ENCODE measurements around the gene ACSL3. TPM values are rescaled to one million over a fixed set of nuclear protein-coding genes. Genes with fewer than 3 reads are reported as not detected.
"Not testable (repeated sequence)": the region's sequence is repeated elsewhere in the genome, so short reads cannot be mapped to it uniquely, and the experiment has no call there.

The ACSL3 gene
- total RNA-seq, 1 donor from 2014 or later, result 67.5 TPM

DNA sequence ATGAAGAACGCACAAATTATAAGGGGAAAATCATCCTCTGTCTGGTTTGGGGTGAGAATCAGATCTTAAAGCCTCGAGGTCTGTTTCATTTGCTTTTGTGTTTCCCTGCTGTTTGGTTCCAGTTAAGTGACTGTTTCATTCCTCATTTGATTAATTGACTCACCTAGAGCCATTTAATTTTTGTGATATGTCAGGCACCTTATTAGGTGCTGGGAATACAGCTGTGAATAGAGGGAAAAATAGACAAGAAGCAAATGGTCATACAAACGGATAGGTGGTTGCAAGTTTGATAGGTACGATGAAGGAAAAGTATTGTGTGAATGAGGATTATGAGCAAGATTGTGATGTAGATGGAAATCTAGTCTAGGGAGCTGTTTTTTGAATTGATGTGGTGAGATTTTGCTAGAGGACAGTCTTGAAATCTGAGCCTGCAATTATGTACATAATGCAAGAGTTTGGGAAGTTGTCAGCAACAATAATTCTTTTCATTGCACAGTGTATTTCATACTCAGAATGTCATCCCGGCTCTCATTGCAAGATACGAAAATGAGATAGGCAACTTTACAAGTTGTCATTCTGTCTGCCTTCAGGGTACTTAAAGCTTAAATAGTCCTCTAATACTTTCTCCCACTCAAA lies 2.2 kb downstream of the ACSL3 start:
- DNase-seq, result no peak
- peaks cover 4% of the 10 kb centered on the region for H3K36me3 Mint-ChIP-seq (ENCODE audit: low read depth)
- no peak overlapping the region for H3K27ac Mint-ChIP-seq
- H3K9me3 Mint-ChIP-seq, result no peaks in the 10 kb centered on the region
- intact Hi-C loops (cut with micrococcal nuclease), result loop anchor here (5.0 kb wide), 1 partner anchor 74 kb away; no protein-coding TSS in a partner anchor
- H3K4me1 Mint-ChIP-seq, result peaks cover 9% of the 10 kb centered on the region
- H3K4me3 Mint-ChIP-seq, result no peak overlapping the region
- H3K27me3 Mint-ChIP-seq, result peaks cover 4% of the 10 kb centered on the region

DNA sequence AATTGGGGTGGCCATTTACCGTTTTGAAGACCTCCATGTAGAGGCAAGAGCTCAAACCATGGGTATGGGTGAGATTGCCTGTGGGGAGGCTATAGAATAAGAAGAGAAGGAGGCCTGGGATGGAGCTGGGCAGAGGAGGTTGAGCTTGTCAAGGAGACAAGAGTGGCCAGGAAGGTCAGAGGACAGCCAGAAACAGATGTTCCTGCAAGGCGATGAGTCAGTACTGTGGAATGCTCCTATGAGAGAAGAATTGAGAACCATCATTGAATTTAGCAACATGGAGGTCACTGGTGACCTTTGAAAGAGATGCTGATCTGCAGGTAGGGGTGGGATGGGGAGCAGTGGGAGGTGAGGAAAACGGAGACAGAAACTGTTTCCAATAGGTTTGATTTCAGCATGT lies 3.5 kb downstream of the ACSL3 start:
- no peak overlapping the region for H3K4me3 Mint-ChIP-seq
- peaks cover 4% of the 10 kb centered on the region for H3K36me3 Mint-ChIP-seq (ENCODE audit: low read depth)
- H3K4me1 Mint-ChIP-seq, result peaks cover 9% of the 10 kb centered on the region
- DNase-seq, result no peak
- no peaks in the 10 kb centered on the region for H3K9me3 Mint-ChIP-seq
- no peak overlapping the region for H3K27ac Mint-ChIP-seq
- intact Hi-C loops (cut with micrococcal nuclease), result loop anchor here (5.0 kb wide), 1 partner anchor 73 kb away; no protein-coding TSS in a partner anchor
- H3K27me3 Mint-ChIP-seq, result peaks cover 2% of the 10 kb centered on the region

DNA sequence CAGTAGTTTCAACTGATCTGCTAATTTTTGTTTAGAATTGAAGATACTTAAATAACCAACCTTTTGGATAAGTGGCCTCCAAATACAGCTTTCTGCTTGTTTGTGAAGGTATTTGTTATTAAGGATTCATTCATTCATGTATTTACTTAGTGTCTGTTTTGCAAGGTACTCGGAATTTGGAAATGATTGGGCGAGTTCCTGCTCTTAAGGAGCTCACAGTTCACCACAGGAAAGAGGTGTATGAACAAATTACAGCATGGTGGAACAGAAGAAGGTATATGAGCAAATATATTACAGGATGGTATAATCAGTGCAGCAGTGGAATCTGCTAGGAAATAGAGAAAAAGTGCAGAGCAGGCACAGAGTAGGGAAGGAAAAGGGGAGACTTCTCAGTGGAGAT lies 4.5 kb downstream of the ACSL3 start:
- DNase-seq, result no peak
- Mint-ChIP-seq H3K9me3 (no peaks in the 10 kb centered on the region), H3K27ac (no peak overlapping the region), H3K4me3 (no peak overlapping the region), H3K27me3 (peaks cover 2% of the 10 kb centered on the region), H3K36me3 (ENCODE audit: low read depth) (peaks cover 4% of the 10 kb centered on the region), H3K4me1 (peaks cover 4% of the 10 kb centered on the region)
- intact Hi-C loops (cut with micrococcal nuclease), result no loop called here

DNA sequence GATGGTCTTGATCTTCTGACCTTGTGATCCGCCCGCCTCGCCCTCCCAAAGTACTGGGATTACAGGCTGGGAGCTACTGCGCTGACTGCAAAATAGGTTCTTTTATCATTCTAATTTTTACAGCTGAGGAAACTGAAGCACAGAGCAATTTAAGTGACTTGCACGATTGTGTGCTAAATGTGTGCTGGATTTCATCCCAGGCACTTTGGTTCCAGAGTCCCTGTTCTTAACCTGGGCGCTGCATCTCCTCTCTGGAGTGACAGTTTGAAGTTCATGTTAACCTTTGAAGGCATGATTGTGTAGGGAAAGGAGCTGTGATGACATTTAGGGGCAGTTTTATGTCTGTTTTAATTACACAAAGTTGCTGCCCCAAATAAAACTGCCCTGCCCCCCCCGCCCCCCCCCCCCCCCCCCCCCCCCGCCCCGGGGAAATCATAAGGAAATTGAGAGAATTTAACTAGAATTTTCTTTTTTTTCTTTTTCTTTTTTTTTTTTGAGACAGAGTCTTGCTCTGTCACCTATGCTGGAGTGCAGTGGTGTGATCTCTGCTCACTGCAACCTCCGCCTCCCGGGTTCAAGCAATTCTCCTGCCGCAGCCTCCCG lies 5.6 kb downstream of the ACSL3 start:
- Mint-ChIP-seq H3K4me1 (peaks cover 4% of the 10 kb centered on the region), H3K27me3 (peaks cover 2% of the 10 kb centered on the region), H3K36me3 (ENCODE audit: low read depth) (peaks cover 4% of the 10 kb centered on the region), H3K4me3 (no peak overlapping the region), H3K27ac (no peak overlapping the region), H3K9me3 (no peaks in the 10 kb centered on the region)
- no peak for DNase-seq
- intact Hi-C loops (cut with micrococcal nuclease), result no loop called here

DNA sequence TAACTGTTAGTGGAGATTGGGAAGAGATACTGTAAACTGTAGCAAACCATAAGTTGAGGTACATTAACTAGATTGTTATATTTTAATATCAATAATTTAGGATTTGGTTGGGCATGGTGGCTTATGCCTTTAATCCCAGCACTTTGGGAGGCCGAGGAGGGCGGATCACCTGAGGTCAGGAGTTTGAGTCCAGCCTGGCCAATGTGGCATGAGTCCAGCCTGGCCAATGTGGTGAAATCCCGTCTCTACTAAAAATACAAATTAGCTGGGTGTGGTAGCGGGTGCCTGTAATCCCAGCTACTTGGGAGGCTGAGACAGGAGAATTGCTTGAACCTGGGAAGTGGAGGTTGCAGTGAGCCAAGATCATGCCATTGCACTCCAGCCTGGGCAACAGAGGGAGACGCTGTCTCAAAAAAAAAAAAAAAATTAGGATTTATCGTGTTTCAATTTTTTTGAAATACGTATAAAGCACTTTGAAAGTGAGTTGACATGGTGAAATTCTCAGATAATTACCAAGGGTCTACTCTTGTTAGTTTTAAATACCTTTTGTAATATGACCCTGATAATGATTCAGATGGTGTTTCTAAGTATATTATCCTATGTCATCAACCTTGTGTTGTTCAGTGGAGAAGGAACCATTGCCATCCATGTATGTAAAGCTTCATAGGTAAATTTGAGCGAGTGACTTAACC lies 7.9 kb downstream of the ACSL3 start:
- H3K4me1 Mint-ChIP-seq; intact Hi-C loops (cut with micrococcal nuclease); H3K4me3 Mint-ChIP-seq; DNase-seq; H3K27me3 Mint-ChIP-seq; H3K27ac Mint-ChIP-seq; H3K36me3 Mint-ChIP-seq (ENCODE audit: low read depth); H3K9me3 Mint-ChIP-seq: not testable (repeated sequence)

DNA sequence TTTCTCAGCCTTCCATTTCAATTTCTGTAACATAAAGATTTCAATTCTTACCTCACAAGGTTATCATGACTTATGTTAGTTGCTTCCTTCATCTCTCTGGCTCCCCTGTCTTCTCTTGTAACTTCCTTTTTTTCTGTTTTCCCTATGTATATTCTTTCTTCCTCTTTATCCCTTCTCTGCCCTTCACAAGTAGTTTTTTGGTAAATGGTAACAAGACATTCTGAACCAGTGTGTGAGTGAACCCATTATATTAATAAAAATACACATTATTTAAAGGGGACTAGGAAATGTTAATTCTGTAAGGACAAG lies 8.4 kb downstream of the ACSL3 start:
- intact Hi-C loops (cut with micrococcal nuclease), result no loop called here
- Mint-ChIP-seq H3K4me1 (peaks cover 6% of the 10 kb centered on the region), H3K27ac (no peak overlapping the region), H3K4me3 (no peak overlapping the region), H3K9me3 (no peaks in the 10 kb centered on the region), H3K36me3 (ENCODE audit: low read depth) (no peaks in the 10 kb centered on the region), H3K27me3 (no peaks in the 10 kb centered on the region)
- no peak for DNase-seq

DNA sequence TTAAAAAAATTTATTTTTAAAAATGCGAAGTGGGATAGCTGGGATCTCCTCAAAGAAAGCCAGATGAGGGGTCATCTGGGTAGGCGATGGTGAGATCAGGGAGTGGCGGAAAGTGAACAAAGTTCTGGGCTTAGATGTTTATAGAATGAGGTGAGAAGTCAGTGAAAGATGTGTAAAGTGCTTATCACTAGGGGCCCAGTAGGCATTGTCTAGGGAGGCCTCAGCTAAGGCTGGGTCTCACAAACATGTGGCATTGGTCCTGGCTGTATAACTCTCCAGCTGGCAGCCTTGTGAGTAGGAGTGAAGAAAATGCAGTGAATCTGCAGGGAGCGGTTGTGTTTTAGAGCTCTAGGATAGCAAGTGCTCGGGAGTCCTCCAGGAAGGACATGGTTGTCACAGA lies 10.5 kb downstream of the ACSL3 start:
- Mint-ChIP-seq H3K27me3 (no peaks in the 10 kb centered on the region), H3K4me3 (no peak overlapping the region), H3K4me1 (peaks cover 2% of the 10 kb centered on the region), H3K27ac (no peak overlapping the region), H3K36me3 (ENCODE audit: low read depth) (no peaks in the 10 kb centered on the region), H3K9me3 (no peaks in the 10 kb centered on the region)
- no peak for DNase-seq
- intact Hi-C loops (cut with micrococcal nuclease), result no loop called here

DNA sequence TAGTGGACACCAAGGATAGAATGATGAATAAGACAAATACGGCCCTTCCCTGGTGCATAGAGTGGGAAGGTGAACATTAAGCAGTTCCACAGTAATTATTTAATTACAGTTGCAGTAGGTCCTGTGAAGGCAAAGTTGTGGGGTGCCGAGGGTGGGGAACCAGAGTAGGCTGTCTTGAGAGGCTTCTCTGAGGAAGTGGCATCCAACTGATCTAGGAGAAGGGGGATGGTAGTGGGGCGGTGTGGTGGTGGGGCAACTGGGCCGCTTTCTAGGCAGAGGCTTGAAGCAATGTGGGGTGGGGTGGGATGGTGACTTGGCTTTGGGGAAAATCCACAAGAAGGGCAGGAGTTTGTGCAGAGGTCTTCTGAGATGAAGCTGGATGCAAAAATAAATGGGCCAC lies 11.7 kb downstream of the ACSL3 start:
- no peak for DNase-seq
- intact Hi-C loops (cut with micrococcal nuclease), result no loop called here
- H3K36me3 Mint-ChIP-seq (ENCODE audit: low read depth), result no peaks in the 10 kb centered on the region
- H3K27ac Mint-ChIP-seq, result no peak overlapping the region
- H3K4me1 Mint-ChIP-seq, result peaks cover 6% of the 10 kb centered on the region
- no peak overlapping the region for H3K4me3 Mint-ChIP-seq
- H3K27me3 Mint-ChIP-seq, result no peaks in the 10 kb centered on the region
- H3K9me3 Mint-ChIP-seq, result no peaks in the 10 kb centered on the region

DNA sequence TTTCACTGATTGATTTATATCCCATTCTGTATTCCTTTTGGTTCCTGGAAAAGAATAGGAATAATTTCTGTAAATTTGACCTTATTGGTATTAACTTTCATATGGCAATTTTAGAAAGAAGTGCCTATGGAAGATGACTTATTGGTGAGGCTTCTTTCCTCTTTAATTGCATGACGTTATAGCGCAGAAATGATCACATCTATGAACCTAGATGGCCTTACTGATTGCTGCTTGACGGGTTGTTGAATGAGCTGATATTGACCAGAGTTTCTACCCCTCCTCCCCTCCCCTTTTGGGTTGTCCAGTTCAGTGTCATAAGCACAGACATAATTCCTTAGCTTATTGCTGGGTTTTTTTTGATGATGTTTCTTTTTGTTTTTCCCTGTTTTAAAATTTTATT lies 14.6 kb downstream of the ACSL3 start:
- Mint-ChIP-seq H3K4me3 (no peak overlapping the region), H3K27me3 (no peaks in the 10 kb centered on the region), H3K9me3 (no peaks in the 10 kb centered on the region), H3K4me1 (peaks cover 13% of the 10 kb centered on the region), H3K27ac (no peak overlapping the region), H3K36me3 (ENCODE audit: low read depth) (no peaks in the 10 kb centered on the region)
- DNase-seq, result no peak
- intact Hi-C loops (cut with micrococcal nuclease), result no loop called here

DNA sequence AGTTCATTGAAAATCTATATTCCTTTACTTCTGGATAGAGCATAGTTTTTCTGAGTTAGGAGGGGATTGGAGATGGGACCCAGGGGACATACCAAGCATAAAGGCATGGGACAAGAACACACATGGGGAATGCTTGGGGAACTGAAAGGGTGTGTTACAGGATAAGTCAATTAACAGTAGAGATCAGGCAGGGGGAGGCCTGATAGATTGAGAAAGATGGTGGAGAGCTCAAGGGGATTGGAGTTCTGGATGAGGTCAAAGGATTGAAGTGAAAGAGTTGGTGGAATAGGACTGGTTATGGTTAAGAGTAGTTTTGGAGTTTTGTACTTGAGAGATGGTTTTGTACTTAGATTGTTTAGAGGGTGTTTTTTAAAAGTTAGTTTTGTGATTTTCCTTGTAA lies 16.1 kb downstream of the ACSL3 start:
- H3K4me1 Mint-ChIP-seq, result peaks cover 13% of the 10 kb centered on the region
- no peak overlapping the region for H3K4me3 Mint-ChIP-seq
- intact Hi-C loops (cut with micrococcal nuclease), result no loop called here
- DNase-seq, result no peak
- no peaks in the 10 kb centered on the region for H3K27me3 Mint-ChIP-seq
- H3K27ac Mint-ChIP-seq, result no peak overlapping the region
- H3K9me3 Mint-ChIP-seq, result no peaks in the 10 kb centered on the region
- H3K36me3 Mint-ChIP-seq (ENCODE audit: low read depth), result no peaks in the 10 kb centered on the region

DNA sequence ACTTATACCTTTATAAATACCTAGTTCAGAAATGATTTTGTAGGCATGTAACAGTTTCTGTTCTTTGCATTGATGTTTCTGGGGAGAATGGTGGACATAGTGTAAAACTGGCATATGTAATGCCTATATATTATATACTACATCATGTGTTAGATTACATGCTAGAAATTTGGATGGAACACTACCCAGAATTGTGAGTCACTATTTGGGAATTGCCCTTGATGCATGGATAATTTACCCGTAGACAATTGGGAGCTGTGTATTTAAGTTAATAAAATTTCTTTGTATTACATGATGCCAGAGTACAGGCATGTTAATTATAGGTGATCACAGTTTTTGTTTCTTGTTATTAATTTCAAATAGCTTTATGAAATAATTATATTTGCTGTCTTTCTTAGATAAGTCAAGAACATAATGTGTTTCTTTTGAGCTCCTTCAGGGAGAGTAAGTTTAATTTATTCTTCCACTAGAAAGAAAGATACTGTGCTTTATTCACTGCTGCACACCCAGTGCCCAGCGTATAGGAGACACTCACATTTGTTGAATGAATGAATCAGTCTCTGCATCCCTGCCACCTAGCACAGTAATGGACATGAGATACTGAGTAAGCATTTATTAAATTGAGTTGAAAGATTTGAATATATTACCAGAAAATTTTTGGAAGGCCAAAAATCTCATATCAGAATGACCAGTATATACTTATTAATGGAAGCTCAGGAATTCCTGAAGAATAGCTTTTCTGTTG lies 16.9 kb downstream of the ACSL3 start:
- peaks cover 13% of the 10 kb centered on the region for H3K4me1 Mint-ChIP-seq
- no peaks in the 10 kb centered on the region for H3K36me3 Mint-ChIP-seq (ENCODE audit: low read depth)
- intact Hi-C loops (cut with micrococcal nuclease), result no loop called here
- DNase-seq, result no peak
- H3K27ac Mint-ChIP-seq, result no peak overlapping the region
- H3K9me3 Mint-ChIP-seq, result no peaks in the 10 kb centered on the region
- no peak overlapping the region for H3K4me3 Mint-ChIP-seq
- no peaks in the 10 kb centered on the region for H3K27me3 Mint-ChIP-seq

DNA sequence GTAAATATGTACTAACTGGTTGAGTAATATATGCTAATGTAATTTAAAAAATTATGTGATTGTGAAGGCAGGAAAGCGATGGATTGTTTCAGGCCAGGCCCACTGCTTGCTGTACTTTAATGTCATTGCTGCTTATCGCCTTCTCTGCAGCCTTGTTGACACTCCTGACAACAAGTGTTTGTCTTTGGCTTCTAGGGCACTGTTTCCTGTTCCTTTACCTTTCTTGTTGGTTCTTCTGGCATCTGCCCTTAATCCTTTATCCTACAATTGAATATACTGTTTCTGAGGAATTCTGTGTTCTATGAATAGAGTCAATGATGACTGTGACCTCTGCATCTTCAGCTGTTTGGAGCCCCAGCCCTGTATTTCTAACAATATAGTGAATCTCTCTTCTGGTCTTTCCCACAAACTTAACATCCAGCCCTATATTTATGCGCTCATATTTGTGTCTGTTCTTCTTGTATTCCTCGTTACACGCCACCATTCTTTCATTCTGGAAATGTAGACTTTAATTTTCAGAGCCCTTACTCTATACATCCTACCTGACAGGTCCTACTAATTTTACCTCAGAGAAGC lies 17.6 kb downstream of the ACSL3 start:
- no peak overlapping the region for H3K4me3 Mint-ChIP-seq
- H3K27me3 Mint-ChIP-seq, result no peaks in the 10 kb centered on the region
- intact Hi-C loops (cut with micrococcal nuclease), result no loop called here
- DNase-seq, result no peak
- no peak overlapping the region for H3K27ac Mint-ChIP-seq
- no peaks in the 10 kb centered on the region for H3K36me3 Mint-ChIP-seq (ENCODE audit: low read depth)
- H3K4me1 Mint-ChIP-seq, result peaks cover 12% of the 10 kb centered on the region
- no peaks in the 10 kb centered on the region for H3K9me3 Mint-ChIP-seq

DNA sequence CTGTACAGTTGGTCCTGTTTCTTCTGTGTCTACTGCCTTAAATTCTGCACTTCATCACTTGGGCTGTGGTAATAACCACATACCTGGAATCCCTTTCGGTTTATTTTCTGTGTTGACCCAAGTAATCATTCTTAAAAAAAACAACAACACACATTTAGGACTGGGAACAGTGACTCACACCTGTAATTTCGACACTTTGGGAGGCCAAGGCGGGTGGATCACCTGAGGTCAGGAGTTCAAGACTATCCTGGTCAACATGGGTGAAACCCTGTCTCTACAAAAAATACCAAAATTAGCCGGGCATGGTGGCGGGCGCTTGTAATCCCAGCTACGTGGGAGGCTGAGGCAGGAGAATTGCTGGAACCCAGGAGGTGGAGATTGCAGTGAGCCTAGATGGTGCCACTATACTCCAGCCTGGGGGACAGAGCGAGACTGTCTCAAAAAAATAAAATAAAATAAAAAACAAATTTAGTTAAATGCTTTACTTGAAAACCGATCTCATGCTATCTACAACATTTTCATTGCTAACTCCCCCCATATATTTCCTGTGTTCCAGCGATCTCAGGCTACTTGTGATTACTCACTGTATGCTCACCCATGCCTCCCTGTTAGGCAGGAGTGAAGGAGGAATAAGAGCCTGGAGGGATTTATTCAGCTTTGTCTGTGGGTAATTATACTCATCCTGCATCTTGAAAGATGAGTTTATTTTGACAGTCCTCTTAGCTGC lies 18.2 kb downstream of the ACSL3 start:
- no peak for DNase-seq
- no peaks in the 10 kb centered on the region for H3K9me3 Mint-ChIP-seq
- H3K27ac Mint-ChIP-seq, result no peak overlapping the region
- H3K4me3 Mint-ChIP-seq, result no peak overlapping the region
- intact Hi-C loops (cut with micrococcal nuclease), result no loop called here
- no peaks in the 10 kb centered on the region for H3K36me3 Mint-ChIP-seq (ENCODE audit: low read depth)
- no peaks in the 10 kb centered on the region for H3K27me3 Mint-ChIP-seq
- peaks cover 12% of the 10 kb centered on the region for H3K4me1 Mint-ChIP-seq
